Middle frontal gyrus (tissue), 1 donor: ENCODE data around the gene AK2.
A peak's percentile ranks its signal among the peaks of the same experiment; 100 is the strongest.
"Not testable (repeated sequence)": the region's sequence is repeated elsewhere in the genome, so short reads cannot be mapped to it uniquely, and the experiment has no call there.

Experiments
- DNase-seq: peaks from one replicate; pipeline ENCODE4 v3.0.0-alpha.2; 2015; ENCODE audit warnings: low spot score; ENCODE audit errors: extremely low spot score

AK2 gene

DNA sequence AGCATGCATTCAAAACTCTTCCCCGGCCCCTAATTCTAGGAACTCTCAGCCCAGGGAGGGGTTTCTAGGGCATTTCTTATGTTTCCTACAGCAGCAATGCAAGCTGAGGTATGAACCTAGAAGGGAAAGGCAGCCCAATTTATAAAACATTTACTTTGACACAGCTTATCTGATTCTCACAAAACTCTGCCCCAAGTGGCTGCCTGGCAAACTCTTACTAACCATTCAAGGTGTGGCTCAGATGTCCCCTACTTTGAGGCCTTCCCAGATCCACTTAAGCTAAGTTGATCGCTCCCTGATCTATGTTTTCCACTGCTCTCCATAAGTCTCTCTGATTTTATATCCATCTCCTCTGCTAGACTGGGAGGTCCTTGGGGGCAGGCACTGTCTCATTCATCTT is 35.4 kb downstream of the AK2 start:
- no peak for DNase-seq

- DNase-seq, result no peak
These were observed 36.2 kb downstream of the AK2 start for GRCh38 chr1:33000427-33001026.

DNA sequence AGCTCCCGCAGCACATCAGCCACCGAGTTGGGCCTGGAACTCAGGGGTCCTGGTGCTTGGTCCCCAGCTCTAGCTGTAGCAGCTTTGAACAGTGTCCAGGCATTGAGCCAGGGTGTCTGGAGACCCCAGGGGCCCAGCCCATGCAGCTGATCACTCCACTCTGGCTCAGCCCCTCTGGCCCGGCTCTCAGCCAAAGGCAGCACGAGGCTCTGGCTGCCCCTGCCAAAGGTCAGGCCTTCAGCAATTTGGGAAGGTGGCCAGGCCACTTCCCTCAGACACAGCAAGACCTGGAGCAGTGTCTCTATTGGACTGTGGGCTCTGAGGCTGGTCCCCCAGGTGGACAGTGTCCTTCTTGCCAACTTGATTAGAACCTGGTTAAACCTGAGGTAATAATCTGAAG is 37.7 kb downstream of the AK2 start:
- DNase-seq, result no peak

DNA sequence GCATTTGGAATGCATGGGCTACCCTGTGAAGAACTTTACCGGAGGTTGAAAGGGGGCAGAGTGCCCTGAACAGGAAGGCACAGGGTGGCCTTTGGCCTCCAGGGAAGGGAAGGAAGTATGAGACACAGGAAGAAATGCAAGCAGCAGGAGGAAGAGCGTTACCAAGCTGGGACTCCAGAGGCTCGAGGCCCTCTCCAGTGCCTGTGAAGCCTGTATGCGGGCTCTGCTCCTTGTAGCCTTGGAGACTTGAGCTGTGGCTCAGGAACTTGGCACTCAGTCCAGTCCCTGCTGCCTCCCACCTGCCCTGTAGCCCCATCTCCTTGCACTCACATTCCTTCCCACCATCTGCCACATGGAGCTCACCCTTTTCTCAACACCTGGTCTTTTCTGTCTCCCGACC is 38.6 kb downstream of the AK2 start:
- DNase-seq, result no peak

DNA sequence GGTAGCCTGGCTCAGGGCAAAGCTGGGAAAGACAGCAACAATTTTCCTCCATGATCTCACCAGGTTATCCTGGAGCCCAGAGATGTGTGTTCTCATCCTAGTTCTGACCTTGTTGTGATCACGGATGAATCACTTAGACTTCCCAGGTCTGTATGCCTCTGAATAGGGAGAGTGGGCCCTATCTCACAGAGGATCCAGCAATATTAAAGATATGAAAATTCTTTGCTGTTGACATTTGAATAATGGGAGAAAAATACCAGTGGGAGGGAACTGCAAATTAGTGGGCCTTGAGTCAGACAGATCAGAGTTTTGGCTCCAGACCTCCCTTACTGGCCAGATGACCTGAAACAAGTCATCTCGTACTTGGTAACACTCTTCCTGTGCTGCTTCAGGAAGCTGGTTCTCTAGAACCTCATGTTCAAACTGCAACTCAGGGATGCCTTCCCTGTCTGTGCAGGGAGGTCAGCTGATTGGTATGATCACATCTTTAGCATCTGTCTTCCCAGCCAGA is 39.2 kb downstream of the AK2 start:
- DNase-seq, result no peak

DNA sequence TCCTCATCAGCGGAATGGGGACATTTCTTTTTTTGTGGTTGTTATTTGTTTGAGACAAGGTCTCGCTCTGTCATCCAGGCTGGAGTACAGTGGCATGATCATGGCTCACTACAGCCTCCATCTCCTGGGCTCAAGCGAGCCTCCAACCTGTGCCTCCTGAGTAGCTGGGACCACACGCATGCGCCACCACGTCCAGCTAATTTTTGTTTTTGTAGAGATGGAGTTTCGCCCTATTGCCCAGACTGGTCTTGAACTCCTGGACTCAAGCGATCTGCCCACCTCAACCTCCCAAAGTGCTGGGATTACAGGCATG is 43.4 kb downstream of the AK2 start:
- DNase-seq, result not testable (repeated sequence)

GRCh38 chr1:32992489-32993323 is 44.0 kb downstream of the AK2 start:
- DNase-seq, result no peak

- DNase-seq, result no peak
These were observed 44.7 kb downstream of the AK2 start for GRCh38 chr1:32991819-32992488.

- DNase-seq, result no peak
These were observed 45.3 kb downstream of the AK2 start for GRCh38 chr1:32991386-32991785.

GRCh38 chr1:32990887-32991286 is 45.8 kb downstream of the AK2 start:
- no peak for DNase-seq

DNA sequence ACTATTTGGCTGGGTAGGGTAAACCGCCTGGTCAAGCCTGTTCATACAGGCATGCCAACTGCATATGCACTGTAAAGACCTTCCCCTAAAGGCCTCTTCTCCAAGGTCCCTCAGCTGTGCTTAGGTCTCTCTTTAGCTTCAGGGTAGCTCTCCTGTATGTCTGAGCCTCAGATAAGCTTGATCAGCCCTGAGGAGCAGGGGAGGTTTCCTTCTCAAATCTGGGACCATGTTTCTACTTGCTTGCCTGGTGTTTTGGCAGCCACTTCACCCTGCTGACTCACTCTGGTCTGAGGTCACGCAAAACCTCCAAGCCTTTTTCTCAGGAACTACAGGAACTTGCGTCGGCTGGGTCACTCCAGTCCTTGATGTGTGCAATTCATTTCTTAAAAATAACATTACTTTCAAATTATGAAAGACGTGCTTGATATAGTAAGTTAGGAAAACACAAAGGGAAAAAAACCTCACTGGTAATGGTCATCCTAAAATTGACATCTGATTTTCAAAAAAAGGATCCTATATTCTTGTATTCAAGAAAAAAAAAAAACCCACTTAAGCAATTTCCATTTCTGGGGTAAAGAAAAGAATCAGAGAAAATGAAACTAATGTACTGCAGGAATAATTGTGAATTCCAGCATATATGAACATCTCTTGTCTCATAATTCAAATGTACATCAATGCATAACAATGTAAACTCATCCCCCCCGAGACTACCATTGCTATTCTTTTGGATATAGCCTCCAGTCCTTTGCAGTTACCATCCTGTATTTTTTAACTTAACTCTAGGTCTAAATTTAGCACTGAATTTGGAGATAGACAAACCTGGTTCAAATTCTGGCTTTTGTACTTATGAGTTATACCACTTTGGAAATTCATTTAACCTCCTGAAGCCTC is 47.3 kb downstream of the AK2 start:
- no peak for DNase-seq

GRCh38 chr1:32988665-32989064 is 48.0 kb downstream of the AK2 start:
- DNase-seq, result no peak

DNA sequence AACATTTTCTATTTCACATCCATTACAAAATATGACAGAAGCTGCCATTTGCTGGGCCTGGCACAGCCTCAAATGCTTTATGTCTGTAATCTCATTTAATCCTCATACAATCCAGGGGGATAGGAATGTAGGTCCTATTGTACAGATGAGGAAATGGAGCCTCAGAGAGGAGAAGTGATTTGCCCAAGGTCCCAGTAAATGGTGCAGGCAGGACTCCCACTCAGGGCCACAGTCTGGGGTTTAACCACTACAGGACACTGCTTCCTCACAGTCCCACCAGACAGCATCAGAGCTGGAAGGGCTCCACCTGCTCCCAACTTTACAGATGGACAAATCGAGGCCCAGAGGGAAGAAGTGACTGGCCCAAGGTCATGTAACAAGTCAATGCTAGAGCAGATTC is 51.5 kb downstream of the AK2 start:
- no peak for DNase-seq

DNA sequence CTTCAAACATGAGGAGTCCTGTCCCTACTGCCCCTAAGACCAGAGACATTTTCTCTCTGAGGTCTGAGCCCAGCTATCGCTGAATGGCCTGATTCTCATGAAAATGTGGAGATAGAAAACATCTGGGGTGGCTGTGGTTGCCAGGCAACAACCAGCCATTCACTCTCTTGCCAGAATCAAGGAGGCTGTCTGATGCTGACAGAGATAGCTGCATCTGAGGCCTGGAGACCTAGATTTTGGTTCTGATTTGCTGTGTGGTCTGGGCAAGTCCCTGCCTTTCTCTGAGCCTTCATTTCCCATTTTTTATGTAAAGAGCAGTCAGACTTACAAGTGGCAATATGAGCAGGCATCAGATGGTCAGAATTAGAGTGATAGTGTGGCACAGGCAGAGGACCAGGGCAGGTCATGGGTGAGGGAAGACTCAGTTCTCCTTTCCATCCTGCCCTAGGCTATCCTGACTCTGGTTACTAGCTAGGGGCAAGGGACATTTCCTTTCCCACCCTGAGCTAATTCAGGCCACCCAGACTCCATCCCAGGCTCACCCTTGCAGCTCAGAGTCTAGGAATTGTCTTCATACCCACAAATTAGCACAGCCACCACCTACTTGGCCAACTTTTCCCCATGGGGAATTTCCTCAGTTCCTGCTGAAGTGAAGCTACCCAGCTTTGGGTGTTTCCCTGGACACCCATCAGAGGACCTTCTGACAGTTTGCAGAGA is 52.1 kb downstream of the AK2 start:
- DNase-seq, result peak; percentile 39

DNA sequence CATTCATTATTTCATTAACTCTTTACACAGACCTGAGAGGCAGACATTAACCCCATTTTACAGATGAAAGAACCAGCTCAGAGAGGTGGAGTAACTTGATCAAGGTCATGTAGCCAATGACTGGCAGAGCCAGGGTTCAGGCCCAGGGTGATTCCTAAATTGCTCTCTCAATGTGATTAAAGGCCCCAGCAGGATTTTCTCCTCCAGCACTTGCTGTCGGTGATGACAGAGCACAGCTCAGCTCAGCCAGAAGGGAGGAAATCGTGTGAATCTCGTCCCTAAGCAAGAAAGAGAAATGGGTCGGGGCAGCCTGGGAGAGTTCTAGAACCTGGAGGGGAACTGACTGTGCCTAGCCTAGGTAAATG is 52.6 kb downstream of the AK2 start:
- DNase-seq, result no peak

DNA sequence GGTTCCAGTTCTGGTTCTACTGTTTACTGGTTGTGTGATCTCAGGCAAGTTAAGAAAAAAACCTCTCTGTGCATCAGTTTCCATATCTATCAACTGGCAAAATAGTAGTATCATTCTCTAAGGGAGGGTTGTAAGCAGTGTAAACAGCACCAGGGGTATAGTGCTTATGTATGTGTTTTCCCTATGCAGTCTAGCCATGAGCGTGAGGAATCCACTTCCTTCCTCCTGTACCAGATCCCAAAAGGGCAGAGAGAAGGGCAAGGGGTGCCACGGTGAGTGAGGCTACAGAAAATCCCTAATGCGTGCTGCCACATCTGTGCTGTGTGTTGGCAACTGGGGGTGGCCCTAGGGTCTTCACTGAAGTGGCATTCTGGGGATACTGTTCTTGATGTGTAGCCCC is 53.7 kb downstream of the AK2 start:
- no peak for DNase-seq

DNA sequence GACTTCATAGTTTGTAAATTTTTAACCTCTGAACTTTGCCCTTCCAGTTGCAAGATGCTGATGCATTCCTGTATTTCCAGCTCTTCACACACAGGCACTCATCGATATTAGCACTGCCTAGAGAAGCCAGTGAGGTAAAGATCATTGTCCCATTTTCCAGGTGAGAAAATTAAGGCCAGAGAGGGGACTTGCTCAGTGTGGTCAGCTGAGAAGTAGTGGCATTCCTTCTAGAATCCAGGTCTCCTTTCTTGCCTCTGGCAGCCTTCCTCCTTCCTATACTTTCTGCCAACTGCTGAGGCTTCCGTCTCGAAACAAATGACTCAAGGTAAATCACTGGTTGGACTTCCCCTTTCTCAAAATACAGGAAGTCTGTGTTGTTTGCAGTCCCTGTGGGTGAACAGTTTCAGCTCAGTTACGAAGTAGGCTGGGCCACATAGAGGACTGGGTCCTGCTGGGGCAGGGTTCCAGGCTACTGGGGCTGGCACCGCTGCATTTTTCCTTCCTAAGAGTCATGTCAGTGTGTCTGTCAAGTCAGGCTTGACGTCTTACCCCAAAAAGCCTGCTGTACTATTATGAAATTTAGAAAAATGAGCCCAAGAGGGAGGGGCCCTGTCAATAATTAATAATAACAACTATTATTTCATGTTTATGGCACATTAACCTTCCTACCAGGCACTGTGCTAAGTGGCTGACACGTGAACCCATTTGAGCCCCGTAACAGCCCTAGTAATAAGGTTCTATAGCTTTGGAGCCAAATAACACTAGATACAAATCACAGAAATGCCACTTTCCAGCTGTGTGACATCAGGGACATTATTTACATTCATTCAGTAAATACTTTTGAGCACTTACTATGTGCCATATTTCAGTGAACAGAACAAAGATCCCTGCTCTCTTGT is 55.4 kb downstream of the AK2 start:
- no peak for DNase-seq

GRCh38 chr1:32980080-32980479 is 56.6 kb downstream of the AK2 start:
- no peak for DNase-seq

- no peak for DNase-seq
These were observed 57.8 kb downstream of the AK2 start for GRCh38 chr1:32978854-32979253.

- DNase-seq, result no peak
These were observed 59.1 kb downstream of the AK2 start for GRCh38 chr1:32977546-32978087.
